Osteoblast (primary cell): Measurements from ENCODE around the gene ADAMTSL1. TPM values are rescaled to one million over a fixed set of nuclear protein-coding genes. Genes with fewer than 3 reads are reported as not detected.

ENCODE experiments used
- DNase-seq: peaks from one replicate; pipeline ENCODE4 v3.0.0; 2011; ENCODE audit warnings: low spot score, mixed read lengths; ENCODE audit not compliant: insufficient read length; ENCODE audit errors: missing footprints
- H2AFZ ChIP-seq: 2 replicates; pipeline ENCODE4 v1.6.0; 2011; ENCODE audit warnings: mild to moderate bottlenecking, low read length
- H3K27ac ChIP-seq: 2 replicates; pipeline ENCODE4 v1.5.1; 2011; ENCODE audit warnings: mild to moderate bottlenecking, low read depth, low read length, moderate library complexity
- H3K27me3 ChIP-seq: 2 replicates; pipeline ENCODE4 v1.6.0; 2012; ENCODE audit warnings: mild to moderate bottlenecking, control low read depth, inconsistent platforms, low read length, moderate library complexity; ENCODE audit not compliant: insufficient read depth
- H3K36me3 ChIP-seq: 2 replicates; pipeline ENCODE4 v1.5.1; 2011; ENCODE audit warnings: mild to moderate bottlenecking, low read length, control low read depth, moderate library complexity; ENCODE audit not compliant: insufficient read depth
- H3K4me1 ChIP-seq: 2 replicates; pipeline ENCODE4 v1.5.1; 2011; ENCODE audit warnings: mild to moderate bottlenecking, low read length, control low read depth, moderate library complexity; ENCODE audit not compliant: insufficient read depth
- H3K4me2 ChIP-seq: 2 replicates; pipeline ENCODE4 v1.6.0; 2011; ENCODE audit warnings: mild to moderate bottlenecking, low read length; ENCODE audit not compliant: insufficient read depth
- H3K4me3 ChIP-seq: fragments of 200-600 bp; sonication (generic); 3 replicates; pipeline ENCODE4 v1.5.1; 2012; ENCODE audit warnings: mild to moderate bottlenecking, low read length, inconsistent platforms; ENCODE audit not compliant: insufficient read depth
- H3K79me2 ChIP-seq: 2 replicates; pipeline ENCODE4 v1.6.0; 2012; ENCODE audit warnings: mild to moderate bottlenecking, low read length, control low read depth, inconsistent platforms; ENCODE audit not compliant: insufficient read depth
- H3K9me3 ChIP-seq: 2 replicates; pipeline ENCODE4 v1.5.1; 2011; ENCODE audit warnings: low read depth, low read length, control low read depth
- H4K20me1 ChIP-seq: 2 replicates; pipeline ENCODE4 v1.6.0; 2012; ENCODE audit warnings: mild to moderate bottlenecking, low read length, control low read depth; ENCODE audit not compliant: insufficient read depth
- CTCF ChIP-seq: IDR thresholded peaks from 2 replicates; pipeline ENCODE4 v1.5.1; 2011; ENCODE audit warnings: mild to moderate bottlenecking, low read depth, low read length, moderate library complexity; ENCODE audit errors: extremely low read depth
- total RNA-seq: library from RNA; depleted of rRNA; stranded (reverse); fragments of >200 nt; gene quantifications from 2 replicates; pipeline ENCODE4 v1.2.3, GENCODE V29; 2012

The ADAMTSL1 gene
- total RNA-seq, 1 donor, result 54.3 TPM

GRCh38 chr9:18863791-18864190 is 389.8 kb downstream of the ADAMTSL1 start:
- Histone ChIP-seq H2AFZ (no peak overlapping the region), H3K27ac (peak overlapping the region; percentile 53)

DNA sequence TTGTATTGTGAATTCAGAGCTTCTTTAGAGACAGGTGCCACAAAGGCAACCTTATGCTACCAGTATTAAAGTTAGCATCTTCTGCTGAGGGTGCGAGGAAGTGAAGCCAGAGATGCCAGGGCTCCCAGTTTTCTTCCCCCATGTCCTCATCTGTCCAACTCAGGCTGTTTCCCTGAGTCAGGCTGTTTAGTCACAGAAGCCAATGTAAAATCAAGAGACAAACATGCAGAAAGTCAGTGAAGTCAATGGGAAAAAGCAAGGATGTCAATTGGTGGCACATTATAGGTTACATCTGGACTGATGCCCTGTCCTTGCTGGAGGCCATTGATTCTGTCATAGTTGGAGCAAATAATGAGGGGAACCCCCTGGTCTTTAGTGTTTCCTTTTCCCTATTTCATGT is 390.6 kb downstream of the ADAMTSL1 start:
- no peak for TF ChIP-seq CTCF
- Histone ChIP-seq H3K79me2 (no peaks in the 10 kb centered on the region), H3K36me3 (peaks cover 23% of the 10 kb centered on the region), H3K27ac (peak overlapping the region; percentile 45), H3K4me1 (peaks cover 46% of the 10 kb centered on the region), H3K4me2 (no peak overlapping the region), H3K4me3 (no peak overlapping the region), H3K27me3 (no peaks in the 10 kb centered on the region), H2AFZ (no peak overlapping the region), H4K20me1 (peaks cover 6% of the 10 kb centered on the region), H3K9me3 (no peaks in the 10 kb centered on the region)
- DNase-seq, result no peak

More at GRCh38 chr9:18863791-18864190, 389.8 kb downstream of the ADAMTSL1 start:
- TF ChIP-seq CTCF, result no peak
- H3K4me2 ChIP-seq, result no peak overlapping the region
- no peaks in the 10 kb centered on the region for H3K27me3 ChIP-seq
- H3K4me3 ChIP-seq, result no peak overlapping the region
- no peaks in the 10 kb centered on the region for H3K9me3 ChIP-seq
- no peaks in the 10 kb centered on the region for H3K79me2 ChIP-seq
- H3K4me1 ChIP-seq, result peaks cover 46% of the 10 kb centered on the region
- DNase-seq, result no peak
- H4K20me1 ChIP-seq, result peaks cover 6% of the 10 kb centered on the region
- peaks cover 23% of the 10 kb centered on the region for H3K36me3 ChIP-seq

DNA sequence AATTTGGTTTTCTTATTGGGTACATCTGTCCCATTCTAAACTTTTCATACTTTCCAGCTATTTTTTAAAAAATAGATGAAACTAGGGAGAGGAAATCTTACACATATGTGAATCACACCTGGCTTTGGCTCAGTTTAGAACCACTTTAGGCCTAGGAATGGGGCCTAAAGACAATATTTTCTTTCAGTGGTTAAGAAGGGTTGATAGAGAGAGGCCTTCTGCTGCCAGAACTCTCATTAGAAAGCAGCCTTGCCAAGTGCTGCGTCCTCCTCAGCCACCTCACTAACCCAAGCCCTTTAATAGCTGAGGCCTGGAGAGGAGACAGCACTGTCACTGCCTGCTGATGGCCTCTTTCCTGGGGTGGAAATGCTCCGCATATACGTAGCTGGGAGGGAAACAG is 391.6 kb downstream of the ADAMTSL1 start:
- Histone ChIP-seq H3K4me2 (no peak overlapping the region), H2AFZ (no peak overlapping the region), H3K4me3 (no peak overlapping the region), H3K27ac (peak overlapping the region; percentile 47), H3K79me2 (no peaks in the 10 kb centered on the region), H3K36me3 (peaks cover 25% of the 10 kb centered on the region), H3K4me1 (peaks cover 46% of the 10 kb centered on the region), H3K9me3 (no peaks in the 10 kb centered on the region), H4K20me1 (peaks cover 6% of the 10 kb centered on the region), H3K27me3 (no peaks in the 10 kb centered on the region)
- DNase-seq, result no peak
- no peak for TF ChIP-seq CTCF

DNA sequence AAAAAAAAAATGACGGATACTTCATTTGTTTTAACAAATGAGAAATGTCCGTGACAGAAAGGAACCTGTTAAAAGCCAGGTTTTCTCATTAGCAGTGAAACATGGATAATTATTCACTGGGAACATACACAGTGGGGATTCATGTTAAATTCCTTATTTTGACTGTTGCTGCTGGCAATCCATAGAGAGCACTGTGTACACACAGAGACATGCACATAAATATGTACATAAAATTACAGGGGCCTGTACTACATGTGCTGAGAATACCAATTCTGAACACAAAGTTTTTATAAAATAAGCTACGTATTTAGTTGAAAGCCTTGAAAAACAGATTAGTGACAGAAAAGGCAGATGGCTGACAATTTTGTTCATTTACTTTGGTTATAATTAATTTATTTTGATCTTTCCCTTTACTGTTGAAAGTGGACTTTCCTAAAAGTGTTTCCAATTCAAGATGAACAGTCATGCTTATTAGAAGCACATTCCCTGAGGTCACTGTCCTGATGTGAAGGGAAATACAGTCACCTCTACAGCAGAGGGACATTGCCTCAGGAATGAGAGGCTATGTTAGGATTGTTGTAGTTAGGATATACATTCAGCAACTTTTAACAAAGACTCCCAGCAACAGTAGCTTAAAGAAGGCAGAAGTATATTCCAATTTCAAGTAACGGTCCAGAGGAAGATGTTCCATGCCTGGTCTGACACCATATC is 392.3 kb downstream of the ADAMTSL1 start:
- no peak for DNase-seq
- Histone ChIP-seq H3K4me3 (no peak overlapping the region), H3K27ac (peak overlapping the region; percentile 47), H4K20me1 (peaks cover 6% of the 10 kb centered on the region), H2AFZ (no peak overlapping the region), H3K27me3 (no peaks in the 10 kb centered on the region), H3K79me2 (no peaks in the 10 kb centered on the region), H3K36me3 (peaks cover 22% of the 10 kb centered on the region), H3K9me3 (no peaks in the 10 kb centered on the region), H3K4me2 (no peak overlapping the region), H3K4me1 (peaks cover 43% of the 10 kb centered on the region)
- no peak for TF ChIP-seq CTCF
